ENCODE measurements around the gene SPATC1L.
"Not testable (repeated sequence)": the region's sequence is repeated elsewhere in the genome, so short reads cannot be mapped to it uniquely, and the experiment has no call there.

Gene SPATC1L

DNA sequence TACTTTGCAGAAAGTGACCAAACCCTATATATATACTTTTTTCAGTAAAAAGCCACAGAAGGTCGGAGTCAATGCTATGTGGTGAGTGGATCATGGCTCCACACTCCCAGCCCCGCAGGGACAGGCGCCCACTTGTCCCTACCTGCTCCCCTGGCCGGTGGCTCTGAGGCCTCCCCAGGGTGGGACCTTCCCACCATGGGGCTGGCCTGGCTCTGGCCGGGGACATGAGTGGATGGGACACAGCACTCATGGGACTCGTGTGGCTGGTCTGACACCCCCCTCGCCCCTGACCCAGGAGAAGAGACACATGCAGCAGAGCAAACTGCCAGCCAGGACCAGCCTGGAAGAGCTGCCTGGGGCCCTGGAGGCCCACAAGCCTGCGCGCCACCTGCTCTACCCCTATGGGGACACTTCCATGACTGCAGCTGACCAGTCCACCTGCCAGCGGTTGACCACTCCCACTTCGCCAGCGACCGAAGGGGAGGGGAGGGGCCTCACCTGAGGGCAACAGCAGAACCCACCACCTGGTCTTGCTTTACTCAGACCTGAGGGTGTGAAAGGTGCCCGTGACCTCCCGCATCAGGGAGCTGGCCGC, 2.2 kb downstream of the SPATC1L start:
- no peak for DNase-seq

DNA sequence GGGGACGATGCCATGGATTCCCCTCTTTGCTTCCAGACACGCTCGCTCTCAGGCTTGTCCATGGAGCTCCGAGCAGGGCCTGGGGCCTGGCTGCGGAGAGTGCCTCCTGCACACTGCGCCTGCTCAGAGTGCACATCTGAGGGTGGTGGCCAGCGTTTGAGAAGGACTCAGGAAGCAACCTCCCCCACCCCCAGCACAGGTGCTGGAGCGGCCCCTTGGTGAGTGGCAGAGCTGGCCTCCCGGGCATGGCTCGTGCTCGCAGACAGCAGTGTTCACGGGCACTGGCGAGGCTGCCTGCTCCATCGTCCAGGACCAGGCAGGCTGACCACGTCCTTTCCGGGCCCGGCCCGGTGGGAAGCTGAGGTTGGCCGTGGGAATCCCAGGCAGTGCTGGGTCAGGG, 2.8 kb downstream of the SPATC1L start:
- DNase-seq: no peak

DNA sequence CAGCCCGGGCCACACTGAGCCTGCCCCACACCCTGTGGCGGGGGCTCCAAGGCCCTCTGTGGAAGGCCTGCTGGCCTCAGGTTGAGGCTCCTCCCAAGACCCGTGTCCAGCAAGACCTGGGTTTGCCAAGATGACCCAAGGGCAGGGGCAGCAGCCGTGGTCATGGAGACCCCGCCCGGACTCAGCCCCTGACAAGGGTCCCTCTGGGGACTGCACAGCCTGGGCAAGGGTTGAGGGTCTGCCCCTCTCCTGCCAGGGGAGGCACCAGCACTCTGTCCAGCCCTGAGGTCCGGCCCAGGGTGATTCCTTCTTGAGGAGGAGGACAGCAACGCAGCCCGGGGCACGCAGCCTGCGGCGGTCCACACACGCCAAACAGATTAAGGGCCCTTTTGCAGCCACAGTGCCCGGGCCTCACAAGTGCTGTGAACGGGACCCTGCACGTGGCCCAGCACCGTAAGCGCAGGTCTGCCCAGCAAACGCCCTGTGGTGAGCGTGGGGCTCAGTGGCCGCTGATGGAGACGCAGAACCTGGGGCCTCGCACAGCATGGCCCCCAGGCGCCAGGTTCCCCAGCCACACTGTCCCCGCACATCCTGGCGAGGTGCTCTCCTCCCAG, 3.4 kb downstream of the SPATC1L start:
- DNase-seq: no peak

DNA sequence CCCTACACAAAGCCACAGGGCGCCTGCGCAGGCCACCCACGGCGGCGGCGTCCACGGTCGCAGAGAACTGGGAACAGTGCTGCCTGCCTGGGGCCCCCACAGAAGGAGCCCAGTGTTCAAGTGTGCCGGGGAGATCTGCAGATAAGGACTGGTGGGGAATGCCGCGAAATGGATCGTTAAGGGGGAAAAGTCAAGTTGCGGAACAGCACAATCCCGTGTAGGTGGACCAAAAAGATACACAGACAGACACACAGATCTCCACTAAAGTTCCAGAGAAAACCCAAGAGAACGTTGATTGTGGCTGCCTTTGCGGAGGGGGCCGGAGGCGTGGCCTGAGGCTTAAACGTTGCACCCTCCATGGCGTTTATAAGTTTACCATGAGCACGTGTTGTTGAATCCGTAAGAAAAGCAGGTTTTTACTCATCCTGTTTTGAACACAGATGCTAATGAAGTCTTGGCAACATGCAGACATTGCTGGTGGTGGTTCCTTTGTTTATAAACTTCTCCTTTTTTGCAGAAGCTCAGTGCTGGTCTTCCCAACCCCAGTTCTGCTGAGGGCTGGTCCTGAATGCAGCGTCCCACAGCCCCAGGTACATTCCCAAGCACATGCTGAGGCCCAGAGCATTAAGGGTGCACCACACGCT, 4.1 kb downstream of the SPATC1L start:
- no peak for DNase-seq

DNA sequence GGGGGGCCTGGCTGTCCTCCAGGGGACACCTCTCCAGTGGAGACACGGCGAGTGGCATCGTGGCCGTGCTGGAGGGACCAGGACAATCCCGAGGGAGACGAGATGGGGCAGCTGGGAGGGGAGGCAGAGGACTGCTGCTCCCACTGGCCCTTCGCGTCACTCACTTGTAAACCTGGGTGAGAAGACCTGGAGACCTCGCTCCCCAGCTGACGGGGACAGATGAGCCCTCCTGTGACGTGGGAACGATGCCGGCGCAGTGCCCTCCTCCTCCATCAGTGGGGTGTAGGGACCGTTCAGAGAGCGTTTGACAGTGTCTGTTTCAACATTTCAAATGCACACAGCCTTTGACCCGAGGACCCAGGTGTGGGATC, 4.6 kb downstream of the SPATC1L start:
- no peak for DNase-seq

DNA sequence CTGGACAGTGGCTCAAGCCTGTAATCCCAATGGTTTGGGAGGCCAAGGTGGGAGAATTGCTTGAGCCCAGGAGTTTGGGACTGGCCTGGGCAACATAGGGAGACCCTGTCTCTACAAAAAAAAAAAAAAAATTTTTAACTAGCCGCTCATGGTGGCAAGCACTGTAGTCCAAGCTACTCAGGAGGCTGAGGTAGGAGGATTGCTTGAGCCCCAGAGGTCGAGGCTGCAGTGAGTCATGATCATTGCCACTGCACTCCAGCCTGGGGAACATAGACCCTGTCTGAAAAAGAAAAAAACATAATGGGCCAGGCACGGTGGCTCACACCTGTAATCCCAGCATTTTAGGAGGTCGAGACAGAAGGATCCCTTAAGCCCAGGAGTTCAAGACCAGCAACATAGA, 5.3 kb downstream of the SPATC1L start:
- no peak for DNase-seq

DNA sequence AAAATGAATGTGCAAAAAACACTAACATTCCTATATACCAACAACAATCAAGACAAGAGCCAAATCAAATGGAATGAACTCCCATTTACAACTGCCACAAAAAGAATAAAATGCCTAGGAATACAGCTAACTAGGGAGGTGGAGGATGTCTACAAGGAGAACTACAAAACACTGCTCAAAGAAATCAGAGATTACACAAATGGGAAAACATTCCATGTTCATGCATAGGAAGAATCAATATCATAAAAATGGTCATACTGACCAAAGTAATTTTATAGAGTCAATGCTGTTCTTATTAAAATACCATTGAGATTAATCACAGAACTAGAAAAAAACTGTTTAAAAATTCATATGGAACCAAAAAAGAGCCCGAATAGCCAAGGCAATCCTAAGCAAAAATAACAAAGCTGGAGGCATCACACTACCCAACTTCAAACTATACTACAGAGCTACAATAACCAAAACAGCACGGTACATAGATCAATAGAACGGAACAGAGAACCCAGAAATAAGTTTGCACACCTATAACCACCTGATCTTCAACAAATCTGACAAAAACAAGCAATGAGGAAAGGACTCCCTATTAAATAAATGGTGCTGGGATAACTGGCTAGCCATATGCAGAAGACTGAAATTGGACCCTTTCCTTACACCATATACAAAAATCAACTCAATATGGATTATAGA, 7.7 kb downstream of the SPATC1L start:
- not testable (repeated sequence) for DNase-seq

DNA sequence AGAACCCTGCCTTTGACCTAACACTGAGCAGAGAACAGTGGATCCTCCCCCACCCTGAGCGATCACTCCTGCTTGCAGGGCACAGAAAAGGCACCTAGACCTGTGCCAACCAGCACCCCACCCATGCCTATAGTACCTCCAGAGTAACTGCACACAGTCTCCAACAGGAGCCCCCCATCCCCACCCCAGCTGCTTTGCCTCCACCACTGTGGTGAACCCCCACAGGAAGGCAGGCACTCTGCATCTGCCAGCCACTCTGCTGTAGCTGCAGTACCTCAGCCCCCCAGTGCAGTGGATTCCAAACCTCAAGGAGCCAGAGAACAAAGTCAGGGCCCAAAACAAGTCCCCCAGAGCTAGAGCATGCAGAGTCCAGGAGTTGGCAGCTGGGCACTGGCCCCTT, 10.7 kb downstream of the SPATC1L start:
- no peak for DNase-seq

DNA sequence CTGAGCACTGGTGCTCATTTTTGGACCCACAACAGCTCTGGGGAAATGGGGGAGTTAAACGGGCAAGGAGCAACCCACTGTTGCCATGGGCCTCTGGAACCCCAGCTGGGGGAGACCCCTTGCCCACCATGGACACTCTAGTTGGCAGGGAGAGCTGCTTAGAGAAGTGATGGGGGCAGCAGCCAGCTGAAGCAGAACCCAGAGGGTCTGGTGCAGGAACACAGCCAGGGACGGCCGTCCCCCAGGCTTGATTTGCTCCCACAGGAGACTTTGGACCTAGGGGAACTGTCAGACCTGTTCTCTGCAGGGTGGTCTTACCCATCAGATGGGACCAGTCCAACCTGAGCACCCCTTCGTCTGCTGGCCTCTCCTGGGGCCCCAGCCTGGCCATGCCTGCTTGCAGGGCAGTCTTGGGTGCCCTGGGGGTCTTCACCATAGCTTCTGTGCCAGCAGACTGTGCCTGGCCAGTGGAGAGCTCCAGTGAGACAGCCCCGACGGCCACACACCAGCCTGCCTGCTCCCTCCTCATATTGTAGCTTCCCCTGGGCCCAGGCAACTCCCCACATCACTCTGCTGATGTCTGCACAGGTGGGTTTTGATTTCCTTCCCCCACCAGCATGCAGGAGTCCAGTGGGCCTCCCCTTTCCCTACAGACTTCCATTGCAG, 11.3 kb downstream of the SPATC1L start:
- DNase-seq: no peak

DNA sequence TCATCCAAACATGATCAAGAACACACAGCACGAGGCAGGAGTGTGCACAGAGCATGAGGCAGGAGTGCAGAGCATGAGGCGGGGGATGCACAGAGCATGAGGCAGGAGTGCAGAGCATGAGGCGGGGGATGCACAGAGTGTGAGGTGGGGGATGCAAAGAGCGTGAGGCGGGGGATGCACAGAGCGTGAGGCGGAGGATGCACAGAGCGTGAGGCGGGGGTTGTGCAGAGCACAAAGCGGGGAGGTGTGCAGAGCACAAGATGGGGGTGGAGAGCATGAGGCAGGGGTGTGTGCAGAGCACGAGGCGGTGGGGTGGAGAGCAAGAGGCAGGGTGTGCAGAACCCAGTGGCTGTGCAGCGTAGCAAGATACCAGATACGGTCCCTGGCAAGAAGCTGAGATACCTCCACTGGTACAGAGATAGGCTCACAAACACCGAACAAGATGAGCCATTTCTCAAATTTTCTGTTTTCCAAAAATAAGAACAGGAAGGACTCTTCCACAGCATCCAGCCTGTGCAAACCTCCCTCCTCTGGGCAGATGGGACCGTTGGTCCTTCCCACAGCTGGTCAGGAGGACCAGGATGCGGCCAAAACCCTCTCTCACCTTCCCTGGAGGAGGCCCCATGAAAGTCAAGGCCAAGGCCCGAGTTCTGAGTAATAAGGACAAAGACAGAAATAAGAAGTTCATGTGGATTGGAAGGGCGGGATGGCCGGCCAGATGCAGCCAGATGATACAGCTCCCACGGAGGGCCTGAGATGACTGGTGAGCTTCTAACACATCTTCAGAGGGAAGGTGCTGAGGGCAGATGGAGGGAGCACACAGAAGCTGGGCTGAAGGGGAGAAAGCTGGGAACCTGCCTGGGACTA, 12.0 kb downstream of the SPATC1L start:
- no peak for DNase-seq

DNA sequence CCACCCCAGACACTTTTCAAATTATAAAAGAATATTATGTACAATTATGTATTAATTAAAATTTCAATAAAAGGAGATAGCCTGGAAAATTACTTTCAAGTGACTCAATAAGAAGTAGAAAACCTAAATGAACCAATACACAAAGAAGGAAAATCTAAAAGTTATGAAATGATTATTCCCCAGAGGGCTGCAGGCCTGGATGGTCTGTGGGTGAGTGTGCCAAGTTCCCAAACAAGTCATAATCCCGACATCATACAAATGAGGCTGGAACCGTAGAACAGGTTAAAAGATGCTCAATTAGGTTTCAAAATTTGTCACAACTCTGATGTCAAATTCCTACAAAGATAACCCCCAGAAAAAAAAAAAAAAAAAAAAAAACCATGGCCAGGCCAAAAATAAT, 12.7 kb downstream of the SPATC1L start:
- no peak for DNase-seq

DNA sequence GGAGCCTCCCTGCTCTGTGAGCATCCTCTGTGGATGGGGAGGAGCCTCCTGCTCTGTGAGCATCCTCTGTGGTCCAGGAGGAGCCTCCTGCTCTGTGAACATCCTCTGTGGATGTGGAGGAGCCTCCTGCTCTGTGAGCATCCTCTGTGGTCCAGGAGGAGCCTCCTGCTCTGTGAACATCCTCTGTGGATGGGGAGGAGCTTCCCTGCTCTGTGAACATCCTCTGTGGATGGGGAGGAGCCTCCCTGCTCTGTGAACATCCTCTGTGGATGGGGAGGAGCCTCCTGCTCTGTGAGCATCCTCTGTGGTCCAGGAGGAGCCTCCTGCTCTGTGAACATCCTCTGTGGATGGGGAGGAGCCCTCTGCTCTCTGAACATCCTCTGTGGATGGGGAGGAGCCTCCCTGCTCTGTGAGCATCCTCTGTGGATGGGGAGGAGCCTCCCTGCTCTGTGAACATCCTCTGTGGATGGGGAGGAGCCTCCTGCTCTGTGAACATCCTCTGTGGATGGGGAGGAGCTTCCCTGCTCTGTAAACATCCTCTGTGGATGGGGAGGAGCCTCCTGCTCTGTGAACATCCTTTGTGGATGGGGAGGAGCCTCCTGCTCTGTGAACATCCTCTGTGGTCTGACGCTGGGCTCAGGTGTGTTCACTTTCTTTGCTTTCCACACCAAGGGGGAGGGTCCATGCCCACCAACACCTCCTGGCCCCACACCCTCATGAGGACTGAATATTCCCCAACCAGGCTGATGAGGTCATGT, 13.6 kb downstream of the SPATC1L start:
- not testable (repeated sequence) for DNase-seq

DNA sequence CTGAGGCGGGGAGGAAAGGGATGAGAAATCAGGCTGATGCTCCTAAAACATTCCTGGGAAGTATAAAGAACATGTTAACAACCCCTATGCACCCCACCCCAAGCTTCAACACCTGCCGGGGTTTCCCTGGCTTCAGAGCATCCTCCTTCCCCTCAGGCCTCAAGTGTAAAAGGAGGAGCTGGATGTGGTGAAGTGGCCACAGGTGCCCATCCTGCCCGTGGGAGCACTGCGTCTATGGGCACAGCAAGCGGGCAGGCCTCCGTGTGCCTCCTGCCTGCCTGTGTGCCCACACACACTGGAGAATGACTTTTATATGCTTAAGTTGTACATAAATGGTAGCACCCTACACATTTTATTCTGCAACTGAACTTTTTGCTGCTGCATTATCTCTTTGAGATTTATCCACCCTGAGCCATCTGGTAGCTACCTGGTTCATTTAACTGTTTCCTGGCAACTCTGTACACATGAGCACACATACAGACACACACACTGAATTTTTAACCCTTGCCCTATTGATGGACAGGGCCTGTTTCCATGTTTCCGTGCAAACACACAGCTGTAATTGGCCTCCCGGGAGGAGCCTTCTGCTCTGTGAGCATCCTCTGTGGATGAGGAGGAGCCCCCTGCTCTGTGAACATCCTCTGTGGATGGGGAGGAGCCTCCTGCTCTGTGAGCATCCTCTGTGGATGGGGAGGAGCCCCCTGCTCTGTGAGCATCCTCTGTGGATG, 15.4 kb downstream of the SPATC1L start:
- no peak for DNase-seq

DNA sequence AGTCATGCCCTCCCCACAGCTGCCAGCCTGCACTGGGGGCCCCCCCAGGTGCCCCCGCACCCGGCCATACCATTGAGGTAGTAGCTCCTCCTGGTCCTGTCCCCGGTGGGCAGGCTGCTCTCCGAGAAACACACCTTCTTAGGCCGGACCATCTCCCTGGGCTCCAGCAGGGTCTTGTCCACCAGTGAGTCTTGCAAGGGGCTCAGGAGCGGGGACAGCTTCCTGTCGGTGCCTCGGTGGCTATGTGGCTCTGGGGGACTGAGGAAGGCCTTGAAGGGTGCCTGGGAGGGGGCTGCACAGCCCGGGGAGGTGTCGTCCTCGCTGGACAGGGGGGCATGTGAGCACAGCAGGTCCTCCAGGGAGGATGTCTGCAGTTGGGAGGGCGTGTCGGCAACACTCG, 16.0 kb downstream of the SPATC1L start:
- no peak for DNase-seq

DNA sequence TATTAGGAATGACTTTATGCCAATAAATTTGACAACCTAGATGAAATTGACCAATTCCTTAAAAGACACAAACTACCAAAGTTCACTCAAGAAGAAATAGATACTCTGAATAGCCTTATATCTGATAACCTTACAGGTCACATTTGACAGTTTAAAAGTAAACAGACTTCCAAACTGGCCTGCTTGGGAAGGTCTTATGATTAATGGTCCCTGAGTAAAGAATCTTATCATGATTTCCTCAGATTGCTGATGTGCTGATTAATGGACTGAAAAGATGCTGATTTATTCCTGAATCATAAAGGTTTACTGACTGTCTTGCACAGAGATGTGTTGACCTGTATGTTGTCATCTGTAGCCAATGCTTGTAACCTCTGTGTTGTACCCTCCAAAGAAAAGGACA, 19.2 kb downstream of the SPATC1L start:
- no peak for DNase-seq

DNA sequence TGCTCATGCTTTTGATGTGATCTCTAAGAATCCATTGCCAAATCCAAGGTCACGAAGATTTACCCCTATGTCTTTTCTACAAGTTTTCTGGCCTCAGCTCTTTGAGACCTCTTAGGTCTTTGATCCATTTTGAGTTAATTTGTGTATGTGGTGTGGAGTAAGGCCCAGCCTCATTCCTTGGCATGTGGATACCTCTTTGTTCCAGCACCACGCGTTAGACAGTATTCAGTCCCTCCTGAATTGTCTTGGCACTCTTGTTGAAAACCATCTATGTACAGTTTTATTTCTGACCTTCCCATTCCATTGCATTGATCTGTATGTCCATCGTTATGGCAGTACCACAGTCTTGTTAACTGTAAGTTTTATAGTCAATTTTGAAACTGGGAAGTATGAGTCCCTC, 20.9 kb downstream of the SPATC1L start:
- DNase-seq: no peak

DNA sequence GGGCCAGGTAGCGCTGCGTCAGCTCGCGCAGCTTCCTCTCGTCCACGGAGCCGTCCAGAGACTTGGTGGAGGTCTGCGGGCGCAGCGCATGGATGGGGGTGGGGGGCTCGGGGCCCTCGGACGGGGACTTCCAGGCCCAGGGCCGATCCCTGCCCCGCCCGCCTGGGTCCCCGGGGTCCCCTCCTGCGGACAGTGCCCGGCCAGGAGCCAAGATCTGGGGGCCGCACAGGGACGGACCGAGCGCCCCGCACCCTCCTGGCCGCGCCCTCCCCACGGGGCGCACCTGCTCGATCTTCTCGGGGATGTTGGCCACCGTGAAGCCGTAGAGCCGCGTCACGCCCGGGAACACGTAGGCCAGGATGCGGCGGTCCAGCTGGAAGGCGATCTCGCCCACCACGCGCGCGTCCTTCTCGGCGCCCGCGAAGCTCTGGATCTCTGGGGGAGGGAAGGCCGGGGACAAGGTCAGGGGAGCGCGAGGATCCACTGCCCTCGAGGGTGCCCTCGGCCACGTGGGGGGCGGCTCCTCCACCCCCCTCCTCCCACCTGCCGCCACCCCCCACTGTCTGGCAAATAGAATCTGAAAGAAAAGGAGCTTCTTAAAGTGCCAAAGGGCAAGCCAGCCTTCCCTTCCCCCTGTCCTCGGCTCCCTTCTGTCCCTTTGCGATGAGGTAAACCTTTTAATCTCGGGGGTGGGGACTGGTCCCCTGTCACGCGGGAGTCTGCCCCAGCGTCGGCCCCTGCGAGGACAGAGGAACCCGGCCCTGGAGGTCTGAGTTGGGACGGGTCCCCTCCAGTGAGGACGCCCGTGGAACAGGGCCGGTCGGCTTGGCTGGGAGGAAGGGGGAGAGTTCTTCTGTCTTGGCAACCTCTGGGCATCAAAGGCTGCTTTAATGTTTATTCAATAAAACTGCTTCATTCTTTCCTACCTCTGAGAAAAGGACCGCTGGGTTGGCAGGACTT, 22.3 kb downstream of the SPATC1L start:
- DNase-seq: no peak

DNA sequence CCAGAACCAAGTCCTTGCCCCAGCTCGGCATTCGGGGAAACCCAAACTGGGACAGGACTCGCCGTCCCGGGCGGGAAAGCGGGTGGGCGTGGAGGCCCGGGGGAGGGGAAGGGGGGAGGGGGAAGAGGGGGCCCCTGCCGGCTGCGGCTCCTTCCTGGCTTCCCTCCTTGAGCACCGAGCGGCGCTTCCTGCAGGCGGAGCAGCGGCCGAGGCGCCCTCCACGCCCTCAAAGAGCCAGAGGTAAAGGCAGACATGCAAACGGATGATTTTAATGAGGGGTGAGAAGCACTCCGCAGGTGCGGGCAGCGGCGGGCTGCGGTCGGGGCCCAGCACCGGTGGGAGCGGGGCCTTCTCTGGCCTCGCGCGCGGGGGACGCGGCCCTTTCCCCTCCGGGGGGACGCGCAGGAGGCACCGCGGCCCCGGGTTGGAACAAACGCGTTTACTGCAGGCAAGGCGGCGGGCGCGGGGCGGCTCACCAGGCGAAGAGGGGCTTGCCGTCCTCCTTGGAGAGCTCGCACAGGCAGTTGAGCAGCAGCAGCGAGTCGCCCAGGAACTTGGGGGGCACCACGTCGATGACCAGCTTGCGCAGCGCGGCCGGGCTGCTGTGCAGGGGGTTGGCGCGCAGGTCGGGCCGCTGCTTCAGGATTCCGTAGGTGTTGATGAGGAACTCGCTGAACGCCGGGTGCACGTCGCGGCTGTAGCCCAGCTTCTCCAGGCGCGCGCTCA, 23.2 kb downstream of the SPATC1L start:
- DNase-seq: no peak

DNA sequence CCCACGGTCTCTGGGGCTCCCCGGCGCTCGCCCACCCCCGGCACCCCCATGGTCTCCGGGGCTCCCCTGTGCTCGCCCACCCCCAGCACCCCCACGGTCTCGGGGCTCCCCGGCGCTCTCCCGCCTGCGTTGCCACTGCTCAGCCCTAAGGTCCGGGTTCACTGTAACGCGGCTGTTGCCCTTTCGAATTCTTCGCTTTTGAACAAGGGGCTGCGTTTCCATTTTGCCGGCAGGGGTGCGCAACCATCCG, 23.7 kb downstream of the SPATC1L start:
- no peak for DNase-seq

Data from activated naive CD4-positive, alpha-beta T cell treated with anti-CD3 and anti-CD28 coated beads, Interleukin-2, amount 50 U/mL, for 16 hours (primary cell).